Measurements from ENCODE around the gene EDN2. TPM values are rescaled to one million over a fixed set of nuclear protein-coding genes. Genes with fewer than 3 reads are reported as not detected.
A peak's percentile ranks its signal among the peaks of the same experiment; 100 is the strongest.

Gene EDN2
- total RNA-seq, 1 donor from 2014 or later = 3.5 TPM

DNA sequence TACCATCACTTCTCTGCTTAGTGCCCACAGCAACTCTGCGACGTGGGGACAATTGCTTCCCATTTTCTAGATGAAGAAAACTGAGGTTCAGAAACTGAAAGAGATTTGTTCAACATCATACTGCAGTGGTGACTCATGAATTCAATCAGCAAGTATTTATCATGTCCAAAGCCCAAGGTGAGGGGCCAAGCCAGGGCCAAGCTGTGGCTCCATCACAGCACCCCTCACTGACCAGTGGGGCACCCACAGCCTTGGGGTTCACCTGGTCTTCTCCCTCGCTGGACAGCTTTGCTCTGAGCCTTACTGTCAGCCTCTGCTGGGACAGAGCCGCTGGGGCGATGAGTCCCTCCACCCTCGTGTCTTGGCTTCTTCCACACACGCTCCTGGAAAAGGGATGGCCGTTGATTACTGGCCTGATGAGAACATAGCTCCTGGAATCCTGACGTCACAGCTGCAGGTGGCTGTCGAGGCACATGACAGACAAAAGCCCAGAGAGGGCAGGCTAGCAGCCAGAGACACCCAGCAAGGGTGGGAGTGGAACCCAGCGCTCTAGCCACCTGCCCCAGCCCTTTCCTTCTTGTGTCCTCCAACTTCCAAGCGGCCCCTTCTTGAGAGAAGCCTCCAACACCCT lies 6.2 kb downstream of the EDN2 start:
- DNase-seq (ENCODE audit: low spot score in 2 of 2, unreplicated experiment in 2 of 2) = no peak
- peak overlapping the region; percentile 78 for H3K27ac Mint-ChIP-seq

DNA sequence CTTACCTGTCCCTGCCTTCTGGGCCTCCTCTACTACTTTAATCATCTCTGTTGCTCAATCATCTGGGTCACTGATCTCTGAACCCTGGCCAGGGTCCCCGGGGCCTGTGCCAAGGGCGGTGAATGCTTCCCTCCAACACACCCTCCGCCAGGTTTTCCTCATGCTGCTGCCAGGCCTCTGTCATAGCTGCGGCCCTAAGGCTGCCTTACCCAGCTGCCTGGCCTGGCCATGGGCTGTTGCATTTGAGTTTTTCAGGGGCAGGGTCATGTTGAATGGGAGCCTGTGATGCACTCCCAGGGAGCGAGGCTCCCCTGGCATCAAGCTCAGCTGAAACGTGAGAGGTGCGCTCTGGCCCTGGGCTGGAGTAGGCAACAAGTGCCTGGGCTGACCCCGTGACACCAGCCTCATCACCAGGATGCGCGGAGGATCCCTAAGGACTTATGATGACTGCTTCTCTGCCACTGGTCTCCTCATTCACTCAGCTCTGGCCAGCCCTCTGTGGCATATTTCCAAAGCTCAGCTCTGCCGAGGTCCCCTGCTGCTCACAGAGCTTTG lies 7.6 kb downstream of the EDN2 start:
- Mint-ChIP-seq H3K27ac (peak overlapping the region; percentile 67), H3K36me3 (no peaks in the 10 kb centered on the region), H3K27me3 (ENCODE audit: low read depth) (no peaks in the 10 kb centered on the region), H3K4me1 (peaks cover 72% of the 10 kb centered on the region), H3K9me3 (no peaks in the 10 kb centered on the region), H3K4me3 (no peak overlapping the region)
- no peak for TF ChIP-seq CTCF (IDR thresholded peaks at IDR 0.05; ENCODE audit: unreplicated experiment)
- no peak for DNase-seq (ENCODE audit: low spot score in 2 of 2, unreplicated experiment in 2 of 2)

More for the DNA sequence above, 6.2 kb downstream of the EDN2 start:
- TF ChIP-seq CTCF (IDR thresholded peaks at IDR 0.05; ENCODE audit: unreplicated experiment) = no peak
- Mint-ChIP-seq H3K9me3 (no peaks in the 10 kb centered on the region), H3K4me3 (no peak overlapping the region), H3K36me3 (no peaks in the 10 kb centered on the region), H3K27me3 (ENCODE audit: low read depth) (no peaks in the 10 kb centered on the region), H3K4me1 (peaks cover 77% of the 10 kb centered on the region)

DNA sequence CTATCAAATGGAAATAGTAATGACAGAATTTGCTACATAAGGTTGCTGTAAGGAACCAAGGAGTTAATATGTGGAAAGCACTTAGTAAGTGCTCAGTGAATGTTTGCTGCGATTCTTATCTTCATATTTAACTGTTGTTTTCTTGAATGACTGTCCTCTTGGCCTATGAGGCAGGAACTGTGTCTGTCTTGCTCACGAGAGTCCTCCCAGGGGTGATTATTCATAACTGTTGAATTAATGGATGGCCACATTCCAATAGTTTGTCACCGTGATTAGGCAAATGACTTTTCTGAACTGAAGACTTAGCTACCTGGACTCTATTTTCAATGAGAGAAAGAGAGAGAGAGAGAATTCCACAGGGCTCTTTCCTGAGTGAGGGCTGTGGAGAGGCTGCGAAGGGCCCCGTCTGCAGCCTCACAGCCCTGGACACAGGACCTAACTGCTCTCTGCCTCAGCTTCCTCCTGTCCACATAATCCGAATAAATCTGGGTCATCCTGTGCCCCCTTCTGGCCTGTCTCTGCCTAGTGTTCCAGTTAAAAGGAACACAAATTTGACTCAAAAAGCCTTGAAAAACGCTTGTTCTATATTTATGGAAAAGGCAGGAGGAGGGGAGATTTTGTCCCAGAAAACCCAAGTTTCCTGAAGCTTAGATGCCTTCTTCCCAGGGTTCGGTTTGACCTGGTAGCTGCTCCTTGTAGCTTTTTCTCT lies 8.5 kb downstream of the EDN2 start:
- Mint-ChIP-seq H3K4me1 (peaks cover 71% of the 10 kb centered on the region), H3K27me3 (ENCODE audit: low read depth) (no peaks in the 10 kb centered on the region), H3K36me3 (no peaks in the 10 kb centered on the region), H3K4me3 (no peak overlapping the region), H3K9me3 (no peaks in the 10 kb centered on the region), H3K27ac (peak overlapping the region; percentile 96)
- no peak for TF ChIP-seq CTCF (IDR thresholded peaks at IDR 0.05; ENCODE audit: unreplicated experiment)
- DNase-seq (ENCODE audit: low spot score in 2 of 2, unreplicated experiment in 2 of 2) = no peak

GRCh38 chr1:41475346-41475745 lies 9.1 kb downstream of the EDN2 start:
- Mint-ChIP-seq H3K36me3 (no peaks in the 10 kb centered on the region), H3K9me3 (no peaks in the 10 kb centered on the region), H3K4me1 (peaks cover 71% of the 10 kb centered on the region), H3K27ac (peak overlapping the region; percentile 96), H3K4me3 (no peak overlapping the region), H3K27me3 (ENCODE audit: low read depth) (no peaks in the 10 kb centered on the region)
- DNase-seq (ENCODE audit: low spot score in 2 of 2, unreplicated experiment in 2 of 2) = no peak
- no peak for TF ChIP-seq CTCF (IDR thresholded peaks at IDR 0.05; ENCODE audit: unreplicated experiment)

DNA sequence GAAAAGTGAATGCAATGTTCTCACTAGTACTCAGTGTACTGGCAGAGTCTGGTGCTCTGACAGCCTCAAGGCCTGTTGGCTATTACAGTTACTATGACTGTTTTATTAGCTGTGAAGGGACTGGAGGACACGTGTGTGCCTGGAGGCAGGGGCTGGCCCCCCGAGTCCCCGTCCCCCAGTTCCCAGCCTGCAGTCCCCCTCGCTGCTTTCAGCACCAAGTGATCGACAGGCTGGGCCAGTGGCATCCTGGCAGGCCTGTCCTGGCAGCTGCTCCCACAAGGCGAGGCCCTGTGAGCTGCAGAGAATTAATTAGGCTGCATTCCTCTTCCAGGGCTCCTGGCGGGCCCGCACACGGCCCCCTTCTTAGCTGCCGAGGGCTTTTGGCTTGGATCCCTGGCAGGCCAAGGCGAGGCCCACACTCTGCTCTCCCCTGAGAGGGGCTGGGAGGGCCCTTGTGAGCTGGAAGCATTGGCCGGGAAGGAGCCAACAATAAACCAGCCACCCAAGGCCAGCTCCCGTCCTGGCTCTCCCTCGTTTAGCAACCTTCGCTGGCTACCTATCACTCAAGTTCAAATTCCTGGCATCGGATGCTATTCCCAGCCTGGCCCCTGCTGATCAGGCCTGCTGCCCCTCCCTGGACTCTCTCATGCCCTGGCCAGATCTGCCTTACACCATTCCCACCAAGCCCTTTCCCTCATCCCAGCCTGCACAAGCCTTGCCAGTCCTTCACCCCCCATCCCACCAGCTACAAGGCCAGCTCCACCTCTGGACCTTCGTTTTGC lies 9.8 kb downstream of the EDN2 start:
- Mint-ChIP-seq H3K36me3 (no peaks in the 10 kb centered on the region), H3K27me3 (ENCODE audit: low read depth) (no peaks in the 10 kb centered on the region), H3K9me3 (no peaks in the 10 kb centered on the region), H3K27ac (peak overlapping the region; percentile 96), H3K4me3 (no peak overlapping the region), H3K4me1 (peaks cover 68% of the 10 kb centered on the region)
- peak; percentile 49 to 75 for DNase-seq (ENCODE audit: low spot score in 2 of 2, unreplicated experiment in 2 of 2)
- TF ChIP-seq CTCF (IDR thresholded peaks at IDR 0.05; ENCODE audit: unreplicated experiment) = no peak

Data from mesothelial cell of epicardium (in vitro differentiated cells).